ENCODE data around the gene TWIST1.

TWIST1 gene

DNA sequence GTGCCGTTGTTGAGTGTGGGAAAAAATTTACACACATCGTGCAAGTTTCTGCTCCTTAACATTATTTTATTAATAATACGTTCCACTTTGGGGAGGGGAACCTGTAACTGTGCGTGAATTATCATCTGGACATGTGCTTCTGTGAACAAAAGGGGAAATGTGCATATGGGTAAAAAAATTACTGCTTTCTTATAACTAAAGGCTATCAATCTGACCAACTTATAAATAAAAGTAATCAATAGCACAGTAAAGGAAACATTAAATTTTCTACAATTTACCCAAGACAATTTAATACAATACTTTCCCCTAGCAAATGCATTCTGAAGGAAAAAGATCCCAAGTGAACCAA, 4.5 kb downstream of the TWIST1 start:
- DNase-seq (ENCODE audit: low spot score): no peak

DNA sequence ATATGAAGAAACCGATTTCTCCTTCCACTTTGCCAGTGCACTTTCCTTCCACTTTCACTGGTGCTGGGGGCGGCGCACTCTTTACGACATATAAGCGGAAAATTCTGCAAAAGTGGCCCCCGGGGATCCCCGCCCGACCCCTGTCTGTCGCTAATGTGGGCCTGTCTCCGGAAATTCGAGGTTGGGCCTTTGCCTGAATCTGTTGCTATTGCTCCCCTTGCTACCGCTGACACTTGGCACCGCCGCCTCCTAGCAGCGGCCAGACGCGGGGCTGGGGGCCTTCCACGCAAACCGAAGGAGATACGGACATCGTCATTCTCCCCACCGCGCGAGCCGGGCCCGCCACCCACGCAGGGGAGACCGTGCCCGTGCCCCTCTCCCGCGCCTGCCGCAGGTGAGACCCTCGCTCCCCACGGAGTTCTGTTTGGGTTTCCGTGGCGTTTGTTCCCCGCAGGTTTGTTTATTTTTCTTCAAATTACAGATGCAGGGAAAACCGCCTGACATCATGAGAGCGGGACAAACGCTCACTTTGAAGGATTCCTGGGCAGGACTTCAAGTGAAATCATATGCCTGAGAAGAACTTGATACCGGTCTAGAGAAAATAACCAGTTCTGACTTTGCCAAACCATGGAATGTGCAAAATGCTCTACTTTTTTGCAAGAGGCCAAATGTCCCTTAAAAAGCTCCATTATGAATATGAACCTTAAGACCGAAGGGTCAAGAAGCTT, 5.0 kb downstream of the TWIST1 start:
- DNase-seq (ENCODE audit: low spot score): no peak

DNA sequence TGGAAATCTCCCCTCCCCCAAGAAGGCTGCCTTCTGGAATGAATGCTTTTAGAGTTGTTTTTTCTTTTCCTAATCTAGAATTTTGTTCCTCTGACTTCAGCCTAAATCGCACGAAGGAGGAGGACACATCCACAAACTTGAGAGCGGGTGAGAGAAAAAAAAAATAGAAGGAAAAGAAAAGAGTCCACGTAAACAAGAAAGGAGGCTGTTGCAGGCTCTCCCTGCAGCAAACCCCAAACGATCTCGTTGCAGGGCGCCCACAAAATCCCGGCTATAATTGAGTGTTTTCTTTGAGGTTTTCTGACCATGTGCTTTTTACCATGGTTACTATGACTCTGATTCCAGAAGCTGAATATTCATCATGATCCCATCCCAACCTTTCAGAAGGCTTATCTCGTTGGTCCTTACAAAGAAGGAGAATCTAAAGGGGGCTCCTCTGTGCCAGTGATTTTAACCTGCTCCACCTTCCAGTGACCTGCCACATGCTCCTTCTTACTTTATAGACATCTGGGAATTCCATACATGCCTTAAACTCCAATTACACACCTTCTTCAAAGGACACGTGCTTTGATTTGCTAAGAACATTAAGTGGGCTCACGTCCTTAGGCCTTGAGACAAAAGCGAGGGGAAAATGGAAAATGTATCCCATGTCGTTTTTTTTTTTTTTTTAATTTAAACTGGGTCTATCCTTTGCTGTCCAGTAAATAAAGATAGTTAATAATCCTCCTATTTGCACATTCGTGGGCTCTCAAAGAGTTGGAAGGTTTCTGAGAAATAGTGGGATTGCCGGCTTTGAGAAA, 5.8 kb downstream of the TWIST1 start:
- no peak for DNase-seq (ENCODE audit: low spot score)

DNA sequence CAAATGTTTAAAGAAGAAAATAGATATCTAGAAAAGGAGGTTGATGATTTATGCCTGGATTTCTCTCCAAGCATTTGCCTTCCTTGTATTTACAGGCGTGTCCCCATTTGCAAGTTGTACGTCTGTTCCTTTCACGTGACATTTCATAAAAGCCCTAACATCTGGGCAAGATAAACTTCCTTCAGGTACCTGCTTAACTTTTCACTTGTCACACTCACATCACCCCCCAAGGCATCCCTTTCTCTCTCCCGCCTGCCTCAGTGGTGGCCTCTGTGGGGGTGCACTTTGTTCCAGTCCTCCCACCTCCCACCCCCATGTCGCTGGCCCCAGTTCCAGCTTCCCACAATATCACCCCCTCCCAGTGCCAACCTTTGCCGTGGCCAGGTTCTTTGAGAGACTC, 6.7 kb downstream of the TWIST1 start:
- no peak for DNase-seq (ENCODE audit: low spot score)

DNA sequence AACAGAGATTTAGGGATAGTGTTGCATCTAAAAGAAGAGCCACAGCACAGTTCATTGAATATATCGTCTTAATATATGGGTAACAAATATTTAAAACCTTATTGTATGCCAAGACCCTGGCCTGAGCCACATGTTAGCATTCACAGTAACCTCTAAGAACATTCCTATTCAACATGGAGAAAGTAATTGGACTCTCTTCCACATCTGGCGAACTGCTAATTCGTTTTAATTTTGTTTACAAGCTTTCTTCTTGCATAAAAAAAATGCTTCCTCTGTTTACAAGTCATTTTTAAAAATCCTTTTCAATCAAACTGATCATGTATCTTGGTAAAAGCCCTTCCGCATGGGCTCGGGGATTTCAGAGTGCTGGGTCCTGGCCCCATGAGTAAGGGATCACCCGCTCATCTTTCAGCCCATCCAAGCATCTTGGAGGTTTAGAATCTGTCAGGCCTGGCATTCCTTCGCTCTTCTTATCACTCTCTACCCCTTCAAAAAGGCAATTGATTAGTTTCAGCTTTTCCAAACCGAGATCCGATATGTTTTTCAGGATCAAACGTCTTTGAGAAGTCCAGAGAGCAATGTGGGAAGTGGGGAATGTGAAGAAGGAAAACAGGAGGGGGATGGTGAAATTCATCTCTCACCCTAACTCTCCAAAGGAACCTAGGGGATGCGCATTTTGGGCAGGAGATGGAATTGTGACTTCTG, 7.3 kb downstream of the TWIST1 start:
- no peak for DNase-seq (ENCODE audit: low spot score)

DNA sequence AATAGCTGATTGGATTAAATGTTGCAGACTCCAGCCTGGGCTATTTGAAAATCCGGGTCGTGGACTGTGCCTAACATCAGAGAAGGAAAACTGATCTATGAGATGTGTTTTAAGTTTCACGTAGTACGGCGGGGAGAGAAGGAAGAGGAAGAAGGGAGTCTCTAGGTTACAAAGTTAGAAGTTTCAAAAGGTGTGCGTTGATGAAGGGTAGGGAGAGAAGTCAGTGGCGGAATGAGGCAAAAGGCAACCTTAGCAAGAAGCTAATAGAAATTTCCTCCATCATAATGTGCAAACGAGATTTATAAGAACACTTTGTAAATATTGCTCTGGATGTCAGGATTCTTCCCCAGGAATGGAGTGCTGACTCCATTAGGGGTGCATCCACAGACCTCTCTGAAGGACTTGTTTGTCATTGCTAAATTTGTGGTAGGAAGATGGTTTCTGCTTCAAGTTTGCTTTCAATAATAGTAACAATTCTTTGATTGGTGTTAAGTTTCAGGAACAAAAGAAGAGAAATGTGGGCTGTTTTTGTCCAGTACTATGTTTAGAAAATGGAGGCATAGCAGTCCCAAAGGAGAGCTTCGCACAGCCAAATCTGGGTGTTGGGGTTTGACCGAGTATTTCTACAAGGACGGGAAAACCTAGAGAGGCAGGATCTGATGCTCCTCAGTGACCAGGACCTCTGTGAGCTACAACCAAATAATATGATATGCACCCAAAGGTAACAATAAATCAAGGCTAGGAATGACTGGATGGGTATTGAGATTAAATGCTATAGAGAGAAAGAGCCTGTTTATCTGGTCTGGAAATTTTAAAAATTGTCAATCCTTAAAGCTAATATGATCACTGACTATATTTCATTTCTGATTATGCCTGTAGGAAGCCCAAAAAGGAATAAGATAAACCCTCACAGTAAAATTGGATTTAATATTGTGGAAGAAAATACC, 8.2 kb downstream of the TWIST1 start:
- no peak for DNase-seq (ENCODE audit: low spot score)

DNA sequence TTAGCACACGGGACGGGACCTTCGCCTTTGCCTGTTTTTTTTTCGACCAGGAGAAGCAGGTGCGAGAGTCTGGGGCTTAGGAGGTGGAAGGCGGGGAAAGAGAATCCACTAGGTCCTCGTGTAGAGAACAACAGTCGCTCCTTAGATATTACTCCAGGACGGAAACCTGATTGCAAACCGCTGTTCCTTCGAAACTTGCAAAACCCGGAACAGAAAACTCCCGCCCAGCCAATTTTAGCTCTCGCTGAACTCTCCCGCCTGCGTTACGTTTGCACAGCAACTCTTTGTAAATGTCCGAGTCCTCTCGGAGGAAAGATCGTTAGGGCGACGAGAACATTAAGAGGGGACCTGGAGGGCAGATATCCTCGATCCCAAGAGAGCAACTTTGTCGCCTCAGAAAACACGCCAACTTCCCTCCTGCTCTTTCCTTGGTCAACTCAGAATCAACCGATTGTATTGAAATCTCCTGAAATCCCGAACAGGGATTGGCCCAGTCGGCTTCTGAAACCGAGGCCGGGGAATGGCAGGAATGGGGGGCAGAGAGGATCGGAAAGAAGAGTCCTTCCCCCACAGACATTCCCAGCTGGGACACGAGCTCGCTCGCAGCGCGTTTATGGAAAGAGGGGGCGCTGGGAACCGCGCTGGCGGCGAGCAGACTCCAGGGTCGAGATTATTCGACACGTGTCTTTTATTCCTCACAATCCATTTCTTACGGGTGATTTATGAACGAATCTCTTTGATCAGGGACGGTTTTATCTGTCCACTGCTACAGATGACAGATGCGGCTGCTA, 9.9 kb downstream of the TWIST1 start:
- DNase-seq (ENCODE audit: low spot score): no peak

DNA sequence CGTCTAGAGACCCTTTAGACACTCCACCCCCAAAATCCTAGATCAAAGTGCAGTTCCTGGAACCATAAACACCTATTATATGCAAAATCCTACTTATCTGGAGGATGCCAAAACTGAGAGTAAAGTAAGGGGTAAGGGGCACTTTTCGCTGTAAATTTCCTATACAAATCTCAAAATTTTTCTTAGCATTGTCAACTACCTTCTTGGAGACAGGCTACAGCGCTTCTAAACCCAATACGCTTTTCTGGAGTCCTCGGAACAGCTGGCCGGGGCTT, 10.4 kb downstream of the TWIST1 start:
- no peak for DNase-seq (ENCODE audit: low spot score)

DNA sequence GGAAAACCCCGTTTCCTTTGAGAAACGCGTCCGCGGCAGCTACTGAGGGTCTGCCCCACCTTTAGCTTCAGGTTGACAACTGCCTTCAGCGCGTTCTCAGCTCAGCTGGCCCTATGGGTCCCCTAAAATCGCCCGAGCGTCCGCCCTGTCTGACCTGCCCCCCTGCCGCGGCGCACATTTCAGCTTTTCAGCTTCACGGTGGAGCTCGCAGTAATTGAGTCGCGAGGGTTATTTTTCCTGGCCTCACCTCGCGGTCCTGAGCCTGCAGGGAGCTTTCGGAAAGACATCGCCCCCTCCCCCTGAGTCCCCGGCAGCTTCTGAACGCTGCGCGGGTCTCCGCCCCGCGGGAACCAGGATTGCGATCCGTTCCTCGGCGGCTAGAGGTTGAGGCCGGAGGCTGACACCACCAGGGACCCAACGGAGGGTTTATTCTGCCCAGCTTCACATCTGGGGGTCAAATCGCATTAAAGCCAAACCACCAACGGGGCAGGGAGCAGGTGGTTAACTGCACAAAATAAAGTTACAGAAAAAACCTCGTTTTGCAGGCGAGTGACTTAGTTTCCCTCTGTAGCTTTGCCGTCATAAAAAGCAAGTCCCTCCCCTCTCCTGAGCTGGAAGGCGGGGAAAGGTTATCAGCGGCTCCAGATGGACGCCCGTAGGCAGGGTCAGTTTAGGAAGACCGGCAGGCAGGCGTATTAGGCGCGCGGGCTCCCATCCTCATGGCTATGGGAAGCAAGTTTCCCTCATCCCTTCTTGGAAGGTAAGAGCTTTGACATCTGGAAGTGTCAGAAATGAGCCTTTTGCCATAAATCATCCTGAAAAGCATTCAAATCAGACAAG, 11.0 kb downstream of the TWIST1 start:
- no peak for DNase-seq (ENCODE audit: low spot score)

DNA sequence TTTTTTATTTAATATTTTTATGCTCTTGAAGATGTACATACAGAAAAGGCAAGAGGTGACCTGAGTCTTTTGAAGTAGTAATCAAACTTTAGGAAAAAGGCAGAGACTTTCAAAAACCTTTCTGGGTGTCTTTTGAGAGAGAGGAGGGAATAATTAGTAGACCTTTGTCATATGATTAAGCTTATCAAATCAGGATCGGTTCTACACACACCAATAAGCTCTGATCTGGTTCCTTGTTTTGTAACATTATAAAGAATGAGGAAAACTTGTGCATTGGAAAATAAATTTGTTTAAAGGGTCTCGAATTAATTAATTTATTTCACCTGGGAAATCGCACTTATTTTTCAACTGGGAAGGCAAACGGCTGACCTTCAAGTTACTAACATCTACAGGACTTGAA, 11.9 kb downstream of the TWIST1 start:
- DNase-seq (ENCODE audit: low spot score): no peak

DNA sequence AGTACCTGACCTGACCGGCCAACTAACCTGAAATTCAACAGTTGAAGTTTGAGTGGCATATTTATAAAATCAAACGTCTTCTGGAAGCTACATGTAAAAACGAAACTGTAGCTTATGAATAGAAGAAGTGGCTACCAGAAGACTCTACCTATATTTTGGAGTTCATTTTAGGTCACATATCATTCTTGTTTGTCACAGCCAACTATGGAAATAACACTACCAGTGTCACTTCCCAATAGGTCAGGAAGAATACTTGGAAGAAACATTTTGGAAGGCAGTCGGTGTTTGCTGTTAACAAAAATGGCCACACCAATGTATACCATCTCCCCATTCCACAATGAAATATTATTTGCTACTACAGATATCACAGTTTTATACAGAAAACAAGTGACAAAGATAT, 12.6 kb downstream of the TWIST1 start:
- no peak for DNase-seq (ENCODE audit: low spot score)

DNA sequence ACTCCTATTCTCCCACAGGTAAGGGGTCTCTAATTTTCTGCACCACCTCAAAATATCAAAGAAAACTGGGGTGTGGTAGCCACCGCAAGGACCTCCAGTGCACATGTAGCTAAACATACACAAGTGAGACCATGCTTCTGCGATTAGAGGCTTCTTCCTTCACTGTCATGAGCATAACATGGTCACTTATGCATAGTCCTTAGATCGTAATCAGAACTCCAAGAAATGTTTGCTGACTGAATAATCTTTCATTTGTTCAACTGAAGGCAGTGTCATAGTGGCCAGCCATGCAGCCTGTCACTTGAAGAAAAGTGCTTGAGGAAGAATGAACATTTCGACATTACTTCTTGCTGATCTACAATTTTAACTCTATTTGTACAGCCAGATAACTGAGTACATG, 14.6 kb downstream of the TWIST1 start:
- DNase-seq (ENCODE audit: low spot score): no peak

DNA sequence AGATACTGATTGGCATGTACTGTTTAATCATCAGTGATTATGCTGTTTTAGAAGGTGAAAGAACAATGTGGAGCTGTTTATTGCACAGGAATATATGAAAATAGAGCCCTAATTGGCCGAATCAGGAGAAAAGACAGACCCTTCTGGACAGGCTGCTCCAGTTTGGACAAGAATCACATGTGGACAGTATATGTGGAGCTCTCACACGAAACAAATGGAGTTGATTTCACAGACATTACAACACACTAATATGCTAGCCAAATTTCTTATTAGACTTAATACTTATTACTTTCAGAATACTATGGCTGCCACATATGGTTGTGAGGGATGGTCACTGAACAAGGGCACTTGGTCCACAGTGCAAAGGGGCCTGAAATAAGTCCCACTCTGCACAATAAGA, 15.5 kb downstream of the TWIST1 start:
- no peak for DNase-seq (ENCODE audit: low spot score)

DNA sequence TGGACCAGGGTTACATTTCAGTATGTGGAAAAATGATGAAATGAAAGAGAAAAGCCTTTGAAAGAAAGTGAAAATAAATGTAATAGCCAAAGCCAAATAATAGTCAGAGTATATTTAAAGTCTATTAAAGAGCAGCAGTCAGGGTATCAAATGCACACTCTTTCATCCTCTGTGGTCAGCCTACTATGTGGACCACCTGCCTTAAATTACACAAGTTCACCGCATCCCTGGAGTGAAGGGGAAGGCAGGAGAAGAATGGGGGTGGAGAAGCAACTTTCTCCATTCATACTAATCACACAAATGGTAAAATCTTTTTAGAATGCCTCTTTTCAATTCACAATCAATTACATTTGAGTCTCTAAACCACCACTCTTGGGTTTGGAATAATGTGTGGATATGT, 16.0 kb downstream of the TWIST1 start:
- DNase-seq (ENCODE audit: low spot score): no peak

DNA sequence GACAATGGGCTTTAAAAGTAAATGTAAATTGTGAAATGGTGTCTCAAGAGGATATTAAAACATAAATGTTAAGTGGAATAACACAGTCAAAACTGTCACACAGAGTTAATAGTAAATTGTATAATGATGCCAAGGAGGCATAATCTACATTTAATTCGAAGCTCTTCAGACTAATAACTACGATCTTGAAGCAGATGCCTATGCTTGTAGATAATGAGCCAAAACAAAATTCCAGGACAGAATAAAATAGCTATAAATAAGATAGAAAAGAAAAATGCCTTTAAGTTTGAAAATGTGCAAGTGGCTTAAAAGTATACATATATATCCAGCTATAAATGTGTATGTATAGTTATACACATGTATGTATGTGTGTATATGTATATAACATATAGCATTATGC, 17.5 kb downstream of the TWIST1 start:
- DNase-seq (ENCODE audit: low spot score): no peak

DNA sequence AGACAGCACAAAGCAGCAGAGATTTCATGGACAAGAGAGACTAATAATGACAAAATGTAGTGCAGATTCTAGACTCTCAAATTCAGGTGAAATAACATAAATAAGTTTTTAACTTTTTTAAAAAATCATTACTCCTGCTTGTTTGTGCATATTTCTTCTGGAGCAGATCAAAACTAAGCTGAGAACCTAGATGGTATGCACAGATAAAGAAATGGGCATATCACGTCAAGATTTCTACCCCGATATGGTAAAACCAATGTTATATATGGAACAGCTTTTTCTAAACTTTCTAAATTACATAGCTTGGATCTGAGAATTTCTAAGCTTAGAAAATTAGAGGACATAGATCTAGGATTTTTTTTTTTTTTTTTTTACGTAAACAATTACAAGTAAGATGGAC, 18.2 kb downstream of the TWIST1 start:
- no peak for DNase-seq (ENCODE audit: low spot score)

DNA sequence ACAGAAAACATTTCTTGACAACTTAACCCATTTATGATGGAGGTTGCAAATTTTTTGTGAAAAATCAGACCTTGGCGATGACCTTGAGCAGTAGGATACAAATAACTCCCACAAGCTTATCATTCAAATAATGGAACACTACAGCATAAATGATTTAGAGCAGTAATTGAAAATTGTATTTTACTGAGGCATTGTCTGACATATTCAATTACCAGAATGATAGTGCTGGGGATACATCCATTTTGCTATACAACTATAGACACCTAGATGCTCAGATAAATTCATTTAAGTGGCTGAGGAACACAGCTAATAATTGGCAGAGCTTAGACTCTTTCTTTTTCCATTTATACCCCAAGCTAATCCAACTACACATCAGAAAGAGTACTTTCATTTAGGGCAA, 18.9 kb downstream of the TWIST1 start:
- DNase-seq (ENCODE audit: low spot score): no peak

DNA sequence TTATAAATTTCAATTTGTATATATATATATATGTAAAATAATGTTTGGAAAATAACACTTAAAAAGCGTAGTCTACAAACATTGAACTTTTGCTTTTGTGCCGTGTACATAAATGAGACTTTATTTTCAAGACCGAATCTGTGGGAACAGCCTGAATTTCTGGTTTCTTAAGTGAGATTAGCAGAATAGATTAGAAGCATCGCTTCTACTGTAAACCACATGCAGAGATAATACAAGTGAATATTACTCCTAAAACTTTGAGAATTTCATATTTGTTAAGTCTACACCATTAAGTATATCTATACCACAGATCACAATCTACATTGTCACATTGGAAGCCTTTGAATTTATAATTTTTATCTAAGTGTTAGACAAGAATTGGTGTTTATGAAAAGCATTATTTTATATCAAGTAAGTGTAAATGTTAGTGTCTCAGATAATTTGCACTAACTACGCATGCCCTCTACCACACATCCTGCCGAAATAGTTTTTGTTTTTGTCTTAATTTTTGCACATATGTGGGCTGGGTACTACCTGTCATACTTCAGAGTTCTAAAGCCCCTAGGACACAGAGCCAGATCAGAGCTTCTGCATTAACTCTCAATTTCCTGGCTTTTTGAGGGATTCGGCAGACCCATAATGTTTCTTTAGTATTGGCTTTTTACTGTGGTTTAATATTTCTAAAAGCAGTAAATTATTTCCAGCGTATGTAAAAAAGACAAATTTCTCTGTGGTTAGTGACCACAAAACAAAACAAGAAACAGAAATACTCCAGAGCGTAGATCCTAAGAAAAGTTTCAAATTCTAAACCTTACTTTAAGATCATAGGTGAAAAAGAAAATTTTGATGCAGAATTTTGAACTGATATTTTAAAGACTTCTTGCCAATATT, 20.0 kb downstream of the TWIST1 start:
- DNase-seq (ENCODE audit: low spot score): no peak

DNA sequence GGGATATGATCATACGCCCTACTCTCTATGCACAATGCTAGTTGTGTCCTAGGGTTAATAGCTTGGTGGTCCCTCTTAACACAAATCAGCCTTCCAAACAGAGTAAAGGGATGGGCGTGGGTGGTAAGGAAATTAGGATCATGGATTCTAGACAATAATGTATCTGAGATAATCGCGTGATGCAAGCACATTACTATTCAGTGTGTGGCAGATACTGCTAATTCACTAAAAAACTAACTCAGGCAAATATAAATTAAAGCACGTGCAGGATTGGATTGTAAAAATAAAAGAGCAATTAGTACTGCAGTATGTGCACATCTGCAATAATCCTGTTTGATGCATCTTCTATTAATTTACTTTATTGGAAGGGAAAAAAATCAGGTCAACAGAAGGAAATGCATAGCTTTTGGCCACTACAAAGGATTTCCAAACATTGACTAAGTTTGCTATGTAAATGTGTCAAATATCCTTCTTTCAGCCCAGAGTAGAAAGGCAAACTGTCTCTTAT, 22.0 kb downstream of the TWIST1 start:
- no peak for DNase-seq (ENCODE audit: low spot score)

All from RKO (cell line).